Measurements from ENCODE around the gene DHRS7B.

GRCh38 chr17:21228845-21229244 lies 102.1 kb downstream of the DHRS7B start:
- TF ChIP-seq CTCF (IDR thresholded peaks at IDR 0.05) (no peak), POLR2AphosphoS5 (IDR thresholded peaks at IDR 0.05) (no peak)
